Forelimb muscle (tissue), 1 donor: ENCODE measurements around the gene OR4M1. TPM values are rescaled to one million over a fixed set of nuclear protein-coding genes. Genes with fewer than 3 reads are reported as not detected.
"Not testable (repeated sequence)": the region's sequence is repeated elsewhere in the genome, so short reads cannot be mapped to it uniquely, and the experiment has no call there.

ENCODE experiments used
- DNase-seq: peaks from one replicate; pipeline ENCODE4 v3.0.0-alpha.2; 2013; ENCODE audit warnings: low read depth
- polyA plus RNA-seq: library from polyadenylated mRNA; unstranded; fragments of 120-200 nt; gene quantifications from one replicate; pipeline ENCODE4 v1.2.1, GENCODE V29; 2013; ENCODE audit not compliant: insufficient read length

OR4M1 gene
- polyA plus RNA-seq, 1 donor, result not detected

- not testable (repeated sequence) for DNase-seq
These were observed 47.7 kb downstream of the OR4M1 start for GRCh38 chr14:19821016-19821415.

- no peak for DNase-seq
These were observed 49.9 kb downstream of the OR4M1 start for GRCh38 chr14:19823178-19823577.

GRCh38 chr14:19823765-19824164 is 50.5 kb downstream of the OR4M1 start:
- no peak for DNase-seq

- DNase-seq, result not testable (repeated sequence)
These were observed 54.4 kb downstream of the OR4M1 start for GRCh38 chr14:19827626-19828244.

- DNase-seq, result no peak
These were observed 55.0 kb downstream of the OR4M1 start for GRCh38 chr14:19828314-19828713.

Other genes with a start within 250 kb of the OR4M1 start
- not detected for gene OR11H2, start 59.6 kb upstream of the OR4M1 start, polyA plus RNA-seq
- gene OR4Q3, start 29.9 kb upstream of the OR4M1 start, polyA plus RNA-seq, result not detected
- not detected for gene OR4N2, start 30.3 kb downstream of the OR4M1 start, polyA plus RNA-seq
- not detected for gene OR4K2, start 101.6 kb downstream of the OR4M1 start, polyA plus RNA-seq
- gene OR4K5, start 147.1 kb downstream of the OR4M1 start, polyA plus RNA-seq, result not detected
- not detected for gene OR4K1, start 157.4 kb downstream of the OR4M1 start, polyA plus RNA-seq
- not detected for gene OR4K15, start 202.1 kb downstream of the OR4M1 start, polyA plus RNA-seq
- gene OR4Q2, start 228.7 kb downstream of the OR4M1 start, polyA plus RNA-seq, result not detected
- not detected for gene OR4K14, start 245.8 kb downstream of the OR4M1 start, polyA plus RNA-seq